HG03521 (cell line): Measurements from ENCODE around the gene ZNF343.
"Not testable (repeated sequence)": the region's sequence is repeated elsewhere in the genome, so short reads cannot be mapped to it uniquely, and the experiment has no call there.

ENCODE experiments used
- ATAC-seq: cut with Tn5 transposase; IDR thresholded peaks from one replicate; pipeline ENCODE4 v1.9.1; 2021; ENCODE audit warnings: mild to moderate bottlenecking, moderate library complexity; ENCODE audit not compliant: unreplicated experiment

Gene ZNF343

GRCh38 chr20:2521369-2522305, 12.9 kb upstream of the ZNF343 start:
- ATAC-seq, result no peak

DNA sequence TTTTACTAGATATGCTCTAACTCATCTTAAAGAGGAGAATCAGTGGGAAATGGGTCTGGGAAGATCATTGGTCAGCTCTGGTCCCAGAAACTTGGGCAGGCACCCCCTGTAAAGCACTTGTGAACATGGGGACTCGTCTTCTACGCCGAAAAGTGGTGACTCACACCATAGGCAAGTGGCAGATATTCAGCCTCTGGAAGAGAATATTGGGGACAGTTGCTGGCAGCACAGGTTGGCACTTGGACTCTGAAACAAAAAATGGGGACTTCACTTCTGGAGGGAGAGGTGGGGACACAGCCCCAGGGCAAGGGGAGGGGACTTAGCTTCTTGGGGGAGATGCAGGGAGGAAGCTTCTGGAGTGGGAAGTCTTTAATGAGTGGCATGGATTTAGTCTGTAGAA, 11.9 kb upstream of the ZNF343 start:
- no peak for ATAC-seq

GRCh38 chr20:2519115-2519809, 10.5 kb upstream of the ZNF343 start:
- no peak for ATAC-seq

DNA sequence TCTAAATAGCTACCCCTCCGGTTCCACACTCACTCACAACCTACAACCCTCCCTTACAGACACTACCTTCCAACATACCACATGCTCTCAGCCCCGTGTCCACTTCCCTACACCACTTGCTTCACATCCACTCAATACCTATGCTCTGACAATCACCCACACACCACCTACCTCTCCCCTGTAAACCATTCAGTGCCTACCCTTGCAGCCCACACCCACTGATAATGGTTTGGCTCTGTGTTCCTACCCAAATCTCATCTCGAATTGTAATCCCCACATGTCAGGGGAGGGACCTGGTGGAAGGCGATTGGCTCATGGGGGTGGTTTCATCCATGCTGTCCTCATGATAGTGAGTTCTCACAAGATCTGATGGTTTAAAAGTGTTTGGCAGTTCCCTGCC, 9.8 kb upstream of the ZNF343 start:
- ATAC-seq, result no peak

DNA sequence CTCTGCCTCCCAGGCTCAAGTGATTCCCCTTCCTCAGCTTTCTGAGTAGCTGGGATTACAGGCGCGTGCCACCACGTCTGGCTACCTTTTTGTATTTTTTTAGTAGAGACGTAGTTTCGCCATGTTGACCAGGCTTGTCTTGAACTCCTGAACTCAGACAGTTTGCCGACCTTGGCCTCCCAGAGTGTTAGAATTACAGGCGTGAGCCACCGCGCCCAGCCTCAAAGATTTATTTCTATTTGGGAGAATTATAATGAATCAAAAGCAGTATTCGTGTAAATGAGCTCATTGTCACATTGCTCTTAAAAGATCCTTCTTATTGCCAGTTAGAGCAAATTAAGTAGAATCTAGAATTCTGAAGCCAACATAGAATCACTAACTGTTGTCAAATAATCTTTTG, 9.4 kb upstream of the ZNF343 start:
- no peak for ATAC-seq

- no peak for ATAC-seq
Measured at GRCh38 chr20:2516399-2516798, 7.7 kb upstream of the ZNF343 start.

DNA sequence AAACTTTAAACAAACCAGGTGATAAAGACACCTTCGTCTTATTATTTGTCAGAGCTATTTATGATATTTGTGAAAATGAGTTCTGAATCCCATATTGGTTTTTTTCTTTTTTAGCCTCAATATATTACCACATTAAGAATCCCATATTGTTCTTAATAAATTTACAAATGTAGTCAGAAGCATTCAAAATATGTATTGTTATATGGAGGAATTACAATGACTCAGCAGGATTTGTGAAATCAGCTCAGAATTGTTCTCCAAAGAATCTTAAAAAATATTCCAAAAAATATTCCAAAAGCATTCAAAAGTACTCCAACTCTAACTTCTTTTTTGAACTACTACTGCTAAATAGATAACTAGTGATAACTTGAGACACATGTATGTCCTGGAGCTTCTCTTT, 6.5 kb upstream of the ZNF343 start:
- ATAC-seq, result no peak

GRCh38 chr20:2509794-2510193, 1.1 kb upstream of the ZNF343 start:
- no peak for ATAC-seq

GRCh38 chr20:2509468-2509781, 710 bp upstream of the ZNF343 start:
- ATAC-seq, result no peak

DNA sequence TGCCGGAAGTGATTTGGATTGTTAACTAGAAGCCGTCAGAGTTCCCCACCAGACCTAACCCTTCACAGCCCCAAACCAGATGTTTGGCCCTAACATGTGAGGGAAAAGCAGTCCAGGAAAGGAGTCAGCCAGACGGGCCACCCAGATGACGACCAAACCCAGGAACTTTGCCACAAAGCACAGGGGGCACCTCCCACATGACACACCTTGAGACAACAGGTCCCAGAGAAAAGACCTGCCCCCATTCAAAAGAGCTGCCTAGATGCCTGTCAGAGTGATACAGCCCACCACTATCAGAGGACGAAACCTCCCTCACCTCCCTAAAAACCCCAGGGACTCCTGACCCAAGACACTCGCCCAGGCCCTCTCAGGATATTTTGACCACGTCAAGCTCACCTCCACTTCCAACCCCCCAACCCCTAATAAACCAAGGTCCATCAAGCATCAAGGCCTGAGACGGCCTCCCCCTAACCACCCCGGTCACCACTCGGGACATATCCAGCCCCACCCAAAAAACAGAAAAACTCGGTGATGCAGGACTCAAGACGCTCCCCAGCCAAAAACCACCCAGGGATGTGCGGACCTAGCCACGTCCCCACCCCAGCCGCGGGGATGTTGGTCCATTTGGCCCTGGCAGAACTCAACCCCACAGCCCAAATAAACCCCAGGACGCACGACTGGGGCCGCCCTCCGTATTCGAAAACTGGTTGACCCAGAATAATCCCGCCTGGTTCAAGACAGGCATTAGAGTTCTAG, 662 bp downstream of the ZNF343 start:
- ATAC-seq, result no peak

DNA sequence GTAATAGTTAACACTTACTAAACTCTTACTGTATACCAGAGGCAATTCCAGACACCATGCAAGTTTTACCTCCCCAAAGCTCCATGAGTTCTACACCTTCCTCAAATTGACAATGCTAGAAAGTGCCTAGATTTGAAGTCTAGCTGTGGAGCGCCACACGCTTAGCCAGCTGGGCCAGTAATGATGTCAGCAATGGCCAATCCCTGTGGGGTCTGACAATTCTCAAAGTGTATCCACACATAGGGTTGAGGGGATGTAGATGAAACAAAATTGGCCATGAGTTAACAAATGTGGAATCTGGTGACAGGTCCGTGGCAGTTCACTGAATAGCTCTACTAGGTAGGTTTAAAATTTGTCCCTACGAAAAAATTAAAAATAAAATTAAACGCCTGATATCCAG, 1.3 kb downstream of the ZNF343 start:
- no peak for ATAC-seq

DNA sequence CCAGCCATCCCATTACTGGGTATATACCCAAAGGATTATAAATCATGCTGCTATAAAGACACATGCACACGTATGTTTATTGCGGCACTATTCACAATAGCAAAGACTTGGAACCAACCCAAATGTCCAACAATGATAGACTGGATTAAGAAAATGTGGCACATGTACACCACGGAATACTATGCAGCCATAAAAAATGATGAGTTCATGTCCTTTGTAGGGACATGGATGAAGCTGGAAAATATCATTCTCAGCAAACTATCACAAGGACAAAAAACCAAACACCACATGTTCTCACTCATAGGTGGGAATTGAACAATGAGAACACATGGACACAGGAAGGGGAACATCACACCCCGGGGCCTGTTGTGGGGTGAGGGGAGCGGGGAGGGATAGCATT, 2.3 kb downstream of the ZNF343 start:
- not testable (repeated sequence) for ATAC-seq

- ATAC-seq, result not testable (repeated sequence)
Measured at GRCh38 chr20:2504803-2505202, 3.9 kb downstream of the ZNF343 start.

GRCh38 chr20:2502808-2503384, 5.8 kb downstream of the ZNF343 start:
- ATAC-seq, result not testable (repeated sequence)

GRCh38 chr20:2485661-2486060, 23.1 kb downstream of the ZNF343 start:
- ATAC-seq, result no peak

- no peak for ATAC-seq
Measured at GRCh38 chr20:2485080-2485479, 23.6 kb downstream of the ZNF343 start.

GRCh38 chr20:2483504-2483903, 25.2 kb downstream of the ZNF343 start:
- ATAC-seq, result no peak

GRCh38 chr20:2480381-2480780, 28.3 kb downstream of the ZNF343 start:
- no peak for ATAC-seq

GRCh38 chr20:2476742-2477615, 31.7 kb downstream of the ZNF343 start:
- ATAC-seq, result no peak
